Fibroblast of skin of right biceps (primary cell): ENCODE data around the gene NEUROD1.

Experiments used
- DNase-seq: peaks from one replicate; pipeline ENCODE4 v3.0.0-alpha.2; 2013

NEUROD1 gene

GRCh38 chr2:181632733-181633401 is 47.5 kb downstream of the NEUROD1 start:
- DNase-seq = no peak

DNA sequence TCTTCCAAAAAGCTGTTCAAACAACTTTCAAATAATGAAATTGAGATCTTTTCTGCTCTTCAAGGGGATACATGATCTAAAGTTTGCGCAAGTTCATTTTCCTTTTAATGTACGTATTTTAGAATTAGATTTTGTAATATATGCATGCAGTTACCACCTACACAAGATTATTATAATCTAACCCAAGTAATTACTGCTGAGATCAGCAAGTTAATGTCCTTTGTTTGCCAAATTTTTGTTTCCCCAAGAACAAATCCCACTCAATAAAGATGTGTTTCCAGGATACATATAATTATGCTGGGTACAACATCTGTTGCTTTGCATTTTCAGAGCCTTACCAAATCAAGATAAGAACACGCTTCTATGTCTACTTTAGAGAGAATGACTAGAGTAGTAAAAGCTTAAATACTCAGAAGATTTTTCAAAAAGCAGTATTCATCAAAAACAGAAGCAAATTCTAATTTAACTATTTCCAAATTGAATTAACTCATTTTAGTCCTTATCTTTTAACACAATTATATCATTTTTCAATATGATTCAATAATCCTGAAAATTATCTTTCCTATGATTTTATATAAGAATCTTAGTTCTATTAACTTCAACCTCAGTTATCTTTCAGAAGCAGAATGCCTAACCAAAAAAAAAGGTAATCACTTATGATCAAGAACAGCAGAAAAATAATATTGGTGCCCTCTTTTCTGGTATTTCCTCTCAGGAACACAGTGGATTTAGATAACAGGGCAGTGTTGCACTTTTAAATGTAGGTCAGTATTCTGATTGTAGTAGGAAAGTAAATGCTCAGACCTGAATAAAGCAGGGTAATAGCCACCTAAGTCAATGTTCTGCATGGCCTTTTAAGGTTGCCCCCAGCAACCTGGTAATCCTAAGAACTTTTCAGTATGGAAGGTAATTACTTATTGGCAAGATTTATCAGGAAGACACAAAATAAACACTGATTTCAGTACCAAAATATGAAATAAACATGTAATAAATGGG is 51.4 kb downstream of the NEUROD1 start:
- no peak for DNase-seq

DNA sequence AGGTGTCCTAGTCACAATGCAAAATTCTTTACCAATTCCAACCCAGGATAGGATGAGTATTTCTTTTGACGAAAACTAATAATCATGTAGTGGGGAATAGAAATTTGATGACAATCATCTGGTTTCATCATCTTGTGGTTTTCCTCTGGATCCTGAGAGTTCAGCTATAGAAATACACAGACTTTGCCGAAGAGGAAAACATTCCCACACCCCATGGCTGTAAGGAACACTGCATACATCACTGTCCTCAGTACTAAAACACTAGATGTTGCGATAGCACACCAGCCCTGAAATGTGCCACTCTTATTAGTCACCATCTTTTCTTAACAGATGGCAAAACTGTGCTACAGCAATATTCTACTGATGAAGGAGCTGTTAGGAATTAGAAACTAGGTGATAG is 52.8 kb downstream of the NEUROD1 start:
- DNase-seq = peak; percentile 33

DNA sequence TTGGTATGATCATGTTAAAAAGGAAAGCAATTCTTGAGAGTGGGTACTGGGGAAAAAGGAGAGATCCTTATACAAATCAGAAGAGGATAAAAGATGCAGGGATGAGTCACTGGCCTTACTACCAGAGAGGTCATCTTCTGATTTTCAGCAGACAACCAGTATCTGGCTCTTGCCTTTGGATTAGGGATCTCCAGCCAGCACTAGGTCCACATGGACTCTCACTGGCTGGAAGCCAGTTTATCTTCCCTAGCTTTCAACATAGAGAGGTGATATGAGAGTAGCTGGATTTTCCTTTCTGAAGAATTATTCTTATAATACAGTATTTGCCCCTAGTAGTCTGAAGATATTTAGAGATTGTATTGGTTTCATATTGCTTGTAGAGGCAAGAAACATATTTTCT is 53.6 kb downstream of the NEUROD1 start:
- DNase-seq = no peak
